Keratinocyte (primary cell): Measurements from ENCODE around the gene ZFYVE28.

Experiments
- CTCF ChIP-seq, 3 experiments: IDR thresholded peaks in 1 of 3; conservative IDR thresholded peaks in 1 of 3; optimal IDR thresholded peaks in 1 of 3; 2 replicates in 2 of 3; 3 replicates in 1 of 3; pipeline versions ENCODE3 to v1.5.1; 2011; ENCODE audit warnings: low read length in 3 of 3, mild to moderate bottlenecking in 3 of 3, moderate library complexity in 2 of 3, control low read depth in 1 of 3, inconsistent platforms in 1 of 3; ENCODE audit not compliant: insufficient read depth in 2 of 3; ENCODE audit errors: extremely low read depth in 1 of 3
- EZH2 ChIP-seq: IDR thresholded peaks from one replicate; pipeline ENCODE4 v1.6.1; 2012; ENCODE audit warnings: inconsistent platforms, mild to moderate bottlenecking, low read length, moderate library complexity

- TF ChIP-seq CTCF (optimal IDR thresholded peaks at IDR 0.05 in 1 of 3, IDR thresholded peaks at IDR 0.05 in 1 of 3, conservative IDR thresholded peaks at IDR 0.05 in 1 of 3; ENCODE audit: extremely low read depth in 1 of 3, insufficient read depth in 2 of 3, low read length in 3 of 3) (no peak), EZH2 (no peak)
These were observed 33.7 kb upstream of the ZFYVE28 start for GRCh38 chr4:2451821-2452785.
